ENCODE data around the gene POLD1.
"Not testable (repeated sequence)": the region's sequence is repeated elsewhere in the genome, so short reads cannot be mapped to it uniquely, and the experiment has no call there.

The POLD1 gene

GRCh38 chr19:50435627-50436026 lies 51.5 kb downstream of the POLD1 start:
- no peaks in the 10 kb centered on the region for H3K9me3 Mint-ChIP-seq
- peaks cover 32% of the 10 kb centered on the region for H3K4me1 Mint-ChIP-seq (ENCODE audit: low read depth)
- H3K27ac Mint-ChIP-seq = no peak overlapping the region

GRCh38 chr19:50437862-50438449 lies 53.8 kb downstream of the POLD1 start:
- H3K27ac Mint-ChIP-seq = no peak overlapping the region

More at GRCh38 chr19:50435627-50436026, 51.5 kb downstream of the POLD1 start:
- H3K27me3 Mint-ChIP-seq = peaks cover 53% of the 10 kb centered on the region
- H3K4me3 Mint-ChIP-seq = no peak overlapping the region
- intact Hi-C loops (cut with micrococcal nuclease) = no loop called here
- peaks cover 6% of the 10 kb centered on the region for H3K36me3 Mint-ChIP-seq (ENCODE audit: low read depth)

GRCh38 chr19:50439130-50439529 lies 55.0 kb downstream of the POLD1 start:
- H3K36me3 Mint-ChIP-seq (ENCODE audit: low read depth); H3K4me3 Mint-ChIP-seq; H3K9me3 Mint-ChIP-seq; H3K27ac Mint-ChIP-seq; intact Hi-C loops (cut with micrococcal nuclease); H3K4me1 Mint-ChIP-seq (ENCODE audit: low read depth): not testable (repeated sequence)
- H3K27me3 Mint-ChIP-seq = peaks cover 42% of the 10 kb centered on the region

More at GRCh38 chr19:50437862-50438449, 53.8 kb downstream of the POLD1 start:
- Mint-ChIP-seq H3K36me3 (ENCODE audit: low read depth) (no peaks in the 10 kb centered on the region), H3K27me3 (peaks cover 48% of the 10 kb centered on the region), H3K9me3 (no peaks in the 10 kb centered on the region), H3K4me3 (no peak overlapping the region), H3K4me1 (ENCODE audit: low read depth) (peaks cover 14% of the 10 kb centered on the region)
- intact Hi-C loops (cut with micrococcal nuclease) = no loop called here

- no peaks in the 10 kb centered on the region for H3K4me1 Mint-ChIP-seq (ENCODE audit: low read depth)
- intact Hi-C loops (cut with micrococcal nuclease) = no loop called here
- H3K36me3 Mint-ChIP-seq (ENCODE audit: low read depth) = no peaks in the 10 kb centered on the region
- H3K27me3 Mint-ChIP-seq = peaks cover 22% of the 10 kb centered on the region
- H3K9me3 Mint-ChIP-seq = no peaks in the 10 kb centered on the region
- H3K4me3 Mint-ChIP-seq = no peak overlapping the region
- no peak overlapping the region for H3K27ac Mint-ChIP-seq
These were observed 59.9 kb downstream of the POLD1 start for GRCh38 chr19:50444059-50444458.

GRCh38 chr19:50447053-50447452 lies 62.9 kb downstream of the POLD1 start:
- intact Hi-C loops (cut with micrococcal nuclease) = no loop called here
- Mint-ChIP-seq H3K27me3 (peaks cover 29% of the 10 kb centered on the region), H3K27ac (no peak overlapping the region)

GRCh38 chr19:50447750-50448149 lies 63.6 kb downstream of the POLD1 start:
- H3K27me3 Mint-ChIP-seq = peaks cover 31% of the 10 kb centered on the region
- no peak overlapping the region for H3K4me3 Mint-ChIP-seq
- intact Hi-C loops (cut with micrococcal nuclease) = no loop called here
- H3K4me1 Mint-ChIP-seq (ENCODE audit: low read depth) = no peaks in the 10 kb centered on the region
- H3K9me3 Mint-ChIP-seq = no peaks in the 10 kb centered on the region
- H3K36me3 Mint-ChIP-seq (ENCODE audit: low read depth) = no peaks in the 10 kb centered on the region
- H3K27ac Mint-ChIP-seq = no peak overlapping the region

More at GRCh38 chr19:50447053-50447452, 62.9 kb downstream of the POLD1 start:
- no peak overlapping the region for H3K4me3 Mint-ChIP-seq
- H3K4me1 Mint-ChIP-seq (ENCODE audit: low read depth) = no peaks in the 10 kb centered on the region
- H3K9me3 Mint-ChIP-seq = no peaks in the 10 kb centered on the region
- no peaks in the 10 kb centered on the region for H3K36me3 Mint-ChIP-seq (ENCODE audit: low read depth)

- H3K27ac Mint-ChIP-seq = no peak overlapping the region
These were observed 65.2 kb downstream of the POLD1 start for GRCh38 chr19:50449236-50449899.

GRCh38 chr19:50450369-50451222 lies 66.4 kb downstream of the POLD1 start:
- no peaks in the 10 kb centered on the region for H3K4me1 Mint-ChIP-seq (ENCODE audit: low read depth)
- no peaks in the 10 kb centered on the region for H3K9me3 Mint-ChIP-seq
- intact Hi-C loops (cut with micrococcal nuclease) = no loop called here
- no peak overlapping the region for H3K27ac Mint-ChIP-seq
- peaks cover 29% of the 10 kb centered on the region for H3K27me3 Mint-ChIP-seq
- no peaks in the 10 kb centered on the region for H3K36me3 Mint-ChIP-seq (ENCODE audit: low read depth)
- H3K4me3 Mint-ChIP-seq = no peak overlapping the region

More at GRCh38 chr19:50449236-50449899, 65.2 kb downstream of the POLD1 start:
- H3K9me3 Mint-ChIP-seq = no peaks in the 10 kb centered on the region
- H3K36me3 Mint-ChIP-seq (ENCODE audit: low read depth) = no peaks in the 10 kb centered on the region
- H3K4me1 Mint-ChIP-seq (ENCODE audit: low read depth) = no peaks in the 10 kb centered on the region
- H3K27me3 Mint-ChIP-seq = peaks cover 27% of the 10 kb centered on the region
- H3K4me3 Mint-ChIP-seq = no peak overlapping the region
- intact Hi-C loops (cut with micrococcal nuclease) = no loop called here

- Mint-ChIP-seq H3K27ac (no peak overlapping the region), H3K9me3 (no peaks in the 10 kb centered on the region), H3K4me1 (ENCODE audit: low read depth) (no peaks in the 10 kb centered on the region), H3K27me3 (peaks cover 32% of the 10 kb centered on the region), H3K36me3 (ENCODE audit: low read depth) (no peaks in the 10 kb centered on the region), H3K4me3 (no peak overlapping the region)
- intact Hi-C loops (cut with micrococcal nuclease) = no loop called here
These were observed 67.0 kb downstream of the POLD1 start for GRCh38 chr19:50451223-50451534.

- Mint-ChIP-seq H3K4me1 (ENCODE audit: low read depth) (no peaks in the 10 kb centered on the region), H3K27me3 (peaks cover 47% of the 10 kb centered on the region), H3K4me3 (no peak overlapping the region), H3K9me3 (no peaks in the 10 kb centered on the region), H3K27ac (no peak overlapping the region), H3K36me3 (ENCODE audit: low read depth) (no peaks in the 10 kb centered on the region)
- intact Hi-C loops (cut with micrococcal nuclease) = no loop called here
These were observed 69.1 kb downstream of the POLD1 start for GRCh38 chr19:50453243-50453642.

GRCh38 chr19:50455992-50456391 lies 71.8 kb downstream of the POLD1 start:
- Mint-ChIP-seq H3K27me3 (peaks cover 54% of the 10 kb centered on the region), H3K27ac (no peak overlapping the region), H3K36me3 (ENCODE audit: low read depth) (no peaks in the 10 kb centered on the region), H3K4me1 (ENCODE audit: low read depth) (peaks cover 8% of the 10 kb centered on the region), H3K4me3 (no peak overlapping the region), H3K9me3 (no peaks in the 10 kb centered on the region)
- intact Hi-C loops (cut with micrococcal nuclease) = no loop called here

- Mint-ChIP-seq H3K36me3 (ENCODE audit: low read depth) (no peaks in the 10 kb centered on the region), H3K9me3 (no peaks in the 10 kb centered on the region), H3K4me1 (ENCODE audit: low read depth) (peaks cover 8% of the 10 kb centered on the region), H3K27ac (no peak overlapping the region), H3K4me3 (no peak overlapping the region), H3K27me3 (peaks cover 51% of the 10 kb centered on the region)
- intact Hi-C loops (cut with micrococcal nuclease) = no loop called here
These were observed 73.2 kb downstream of the POLD1 start for GRCh38 chr19:50457300-50457699.

GRCh38 chr19:50458396-50459066 lies 74.4 kb downstream of the POLD1 start:
- H3K9me3 Mint-ChIP-seq = no peaks in the 10 kb centered on the region

GRCh38 chr19:50459067-50459456 lies 74.9 kb downstream of the POLD1 start:
- Mint-ChIP-seq H3K27me3 (peaks cover 51% of the 10 kb centered on the region), H3K27ac (no peak overlapping the region)

More at GRCh38 chr19:50458396-50459066, 74.4 kb downstream of the POLD1 start:
- H3K36me3 Mint-ChIP-seq (ENCODE audit: low read depth) = no peaks in the 10 kb centered on the region
- H3K27me3 Mint-ChIP-seq = peaks cover 51% of the 10 kb centered on the region
- peaks cover 8% of the 10 kb centered on the region for H3K4me1 Mint-ChIP-seq (ENCODE audit: low read depth)
- no peak overlapping the region for H3K27ac Mint-ChIP-seq
- no peak overlapping the region for H3K4me3 Mint-ChIP-seq
- intact Hi-C loops (cut with micrococcal nuclease) = no loop called here

More at GRCh38 chr19:50459067-50459456, 74.9 kb downstream of the POLD1 start:
- Mint-ChIP-seq H3K9me3 (no peaks in the 10 kb centered on the region), H3K4me1 (ENCODE audit: low read depth) (peaks cover 8% of the 10 kb centered on the region), H3K4me3 (no peak overlapping the region), H3K36me3 (ENCODE audit: low read depth) (no peaks in the 10 kb centered on the region)
- intact Hi-C loops (cut with micrococcal nuclease) = no loop called here

Measured in dendritic cell treated with granulocyte-macrophage colony-stimulating factor and Interleukin-4, amounts not matched to agents 40 ng/mL and 50 ng/mL, for 4 days (primary cell).